ENCODE measurements around the gene GNAT1.
A peak's percentile ranks its signal among the peaks of the same experiment; 100 is the strongest.
"Not testable (repeated sequence)": the region's sequence is repeated elsewhere in the genome, so short reads cannot be mapped to it uniquely, and the experiment has no call there.

The GNAT1 gene

GRCh38 chr3:50202353-50203112 is 11.1 kb downstream of the GNAT1 start:
- DNase-seq (ENCODE audit: low read depth in 2 of 2) = no peak

GRCh38 chr3:50203113-50203808 is 11.9 kb downstream of the GNAT1 start:
- no peak for DNase-seq (ENCODE audit: low read depth in 2 of 2)

- no peak for DNase-seq (ENCODE audit: low read depth in 2 of 2)
These were observed 12.7 kb downstream of the GNAT1 start for GRCh38 chr3:50203809-50204803.

GRCh38 chr3:50204804-50205412 is 13.5 kb downstream of the GNAT1 start, which contains the start of gene SLC38A3:
Gene SLC38A3 (plus strand): TSS chr3:50205271. CDS start chr3:50214200, 8,929 bp downstream.
- no peak for DNase-seq (ENCODE audit: low read depth in 2 of 2)

GRCh38 chr3:50205413-50206276 is 14.2 kb downstream of the GNAT1 start:
- peak in 1 of 2 donors; percentile 27 for DNase-seq (ENCODE audit: low read depth in 2 of 2)

- DNase-seq (ENCODE audit: low read depth in 2 of 2) = no peak
These were observed 16.1 kb downstream of the GNAT1 start for GRCh38 chr3:50207359-50208042.

- DNase-seq (ENCODE audit: low read depth in 2 of 2) = no peak
These were observed 17.4 kb downstream of the GNAT1 start for GRCh38 chr3:50208677-50209344.

- no peak for DNase-seq (ENCODE audit: low read depth in 2 of 2)
These were observed 18.7 kb downstream of the GNAT1 start for GRCh38 chr3:50210176-50210509.

GRCh38 chr3:50210510-50211367 is 19.3 kb downstream of the GNAT1 start:
- DNase-seq (ENCODE audit: low read depth in 2 of 2) = no peak

- not testable (repeated sequence) for DNase-seq (ENCODE audit: low read depth in 2 of 2)
These were observed 19.9 kb downstream of the GNAT1 start for GRCh38 chr3:50211368-50211717.

GRCh38 chr3:50211930-50212329 is 20.5 kb downstream of the GNAT1 start:
- DNase-seq (ENCODE audit: low read depth in 2 of 2) = no peak

- DNase-seq (ENCODE audit: low read depth in 2 of 2) = no peak
These were observed 21.1 kb downstream of the GNAT1 start for GRCh38 chr3:50212502-50212901.

GRCh38 chr3:50212971-50213370 is 21.6 kb downstream of the GNAT1 start:
- DNase-seq (ENCODE audit: low read depth in 2 of 2) = no peak

GRCh38 chr3:50213373-50213772 is 22.0 kb downstream of the GNAT1 start:
- DNase-seq (ENCODE audit: low read depth in 2 of 2) = no peak

GRCh38 chr3:50214824-50215223 is 23.4 kb downstream of the GNAT1 start:
- DNase-seq (ENCODE audit: low read depth in 2 of 2) = no peak

GRCh38 chr3:50215529-50215928 is 24.1 kb downstream of the GNAT1 start:
- DNase-seq (ENCODE audit: low read depth in 2 of 2) = no peak

GRCh38 chr3:50217681-50218080 is 26.3 kb downstream of the GNAT1 start:
- no peak for DNase-seq (ENCODE audit: low read depth in 2 of 2)

- DNase-seq (ENCODE audit: low read depth in 2 of 2) = no peak
These were observed 27.0 kb downstream of the GNAT1 start for GRCh38 chr3:50218448-50218847.

- DNase-seq (ENCODE audit: low read depth in 2 of 2) = no peak
These were observed 27.9 kb downstream of the GNAT1 start for GRCh38 chr3:50219285-50219684.
